WTC11 (cell line): ENCODE results near the gene BZW1.

Experiments
- CREM ChIP-seq: sonication (generic); formaldehyde crosslinking; IDR thresholded peaks from 2 replicates; pipeline ENCODE4 v1.8.1; 2022; ENCODE audit warnings: mild to moderate bottlenecking, missing genetic modification reagents, moderate library complexity
- MYBL2 ChIP-seq: sonication (generic); formaldehyde crosslinking; IDR thresholded peaks from 2 replicates; pipeline ENCODE4 v1.8.1; 2023; ENCODE audit warnings: mild to moderate bottlenecking, moderate library complexity, missing genetic modification reagents
- RELA ChIP-seq: sonication (generic); formaldehyde crosslinking; IDR thresholded peaks from 2 replicates; pipeline ENCODE4 v1.8.1; 2022; ENCODE audit warnings: missing genetic modification reagents, mild to moderate bottlenecking, borderline replicate concordance

DNA sequence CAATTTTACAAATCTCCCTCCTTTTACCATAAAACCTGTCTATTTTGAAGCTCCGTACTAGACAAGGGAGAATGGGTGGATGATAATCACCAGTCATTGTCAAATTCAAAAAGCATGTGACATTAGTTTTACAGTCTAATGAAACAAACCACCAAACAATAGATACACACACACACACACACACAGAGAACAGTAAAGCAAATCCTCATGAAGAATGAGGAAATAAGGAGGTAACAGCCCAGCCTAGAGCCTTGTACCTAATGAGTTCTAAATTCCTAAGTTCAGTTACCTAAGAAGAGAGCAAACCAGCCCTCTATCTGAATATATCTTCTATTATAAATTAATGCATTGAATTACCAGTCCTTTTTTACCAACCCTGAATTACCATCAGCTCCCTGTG is 36.8 kb upstream of the BZW1 start:
- TF ChIP-seq RELA (no peak), CREM (CRISPR knock-in tag) (no peak), MYBL2 (CRISPR knock-in tag) (no peak)
